DND-41 (cell line): Measurements from ENCODE around the gene FAM89A.

Experiments used
- ATAC-seq: fragments of 200-7000 bp; cut with Tn5 transposase; 3 replicates; pipeline ENCODE4 v1.9.1; 2021; ENCODE audit warnings: low read depth; ENCODE audit not compliant: insufficient read depth
- DNase-seq: peaks from one replicate; pipeline ENCODE4 v3.0.0-alpha.2; 2020
- H2AFZ ChIP-seq: 2 replicates; pipeline ENCODE4 v1.6.0; 2012; ENCODE audit warnings: low read depth, low read length
- H3K27ac ChIP-seq: 2 replicates; pipeline ENCODE4 v1.5.1; 2012; ENCODE audit warnings: low read length, inconsistent platforms
- H3K27me3 ChIP-seq: fragments of 200-600 bp; sonication (generic); 2 replicates; pipeline ENCODE4 v1.6.0; 2012; ENCODE audit warnings: low read length, mild to moderate bottlenecking, inconsistent platforms; ENCODE audit not compliant: insufficient read depth, poor library complexity
- H3K36me3 ChIP-seq: 2 replicates; pipeline ENCODE4 v1.5.1; 2012; ENCODE audit warnings: low read length, inconsistent platforms; ENCODE audit not compliant: insufficient read depth
- H3K4me1 ChIP-seq: 2 replicates; pipeline ENCODE4 v1.5.1; 2012; ENCODE audit warnings: mild to moderate bottlenecking, low read length; ENCODE audit not compliant: insufficient read depth
- H3K4me2 ChIP-seq: 2 replicates; pipeline ENCODE4 v1.6.0; 2012; ENCODE audit warnings: mild to moderate bottlenecking, moderate library complexity, low read length, inconsistent platforms; ENCODE audit not compliant: insufficient read depth
- H3K4me3 ChIP-seq, 2 experiments: fragments of 200-600 bp in 1 of 2; shearing (Covaris generic) in 1 of 2; 2 replicates each; pipeline ENCODE4 v1.5.1; 2012 to 2016; ENCODE audit warnings: inconsistent platforms in 2 of 2, low read length in 2 of 2, mild to moderate bottlenecking in 2 of 2, low read depth in 1 of 2, moderate library complexity in 1 of 2
- H3K79me2 ChIP-seq: 2 replicates; pipeline ENCODE4 v1.6.0; 2012; ENCODE audit warnings: low read length, inconsistent platforms; ENCODE audit not compliant: insufficient read depth
- H3K9ac ChIP-seq: 2 replicates; pipeline ENCODE4 v1.6.0; 2012; ENCODE audit warnings: low read depth, mild to moderate bottlenecking, inconsistent platforms, low read length, moderate library complexity
- H3K9me3 ChIP-seq: 2 replicates; pipeline ENCODE4 v1.5.1; 2012; ENCODE audit warnings: low read length, moderate library complexity, mild to moderate bottlenecking, inconsistent platforms; ENCODE audit not compliant: insufficient read depth, severe bottlenecking
- H4K20me1 ChIP-seq: 2 replicates; pipeline ENCODE4 v1.6.0; 2012; ENCODE audit warnings: low read length; ENCODE audit not compliant: insufficient read depth
- CTCF ChIP-seq: IDR thresholded peaks from 2 replicates; pipeline ENCODE4 v1.5.1; 2012; ENCODE audit warnings: borderline replicate concordance, low read length, moderate library complexity, mild to moderate bottlenecking; ENCODE audit not compliant: poor library complexity, severe bottlenecking; ENCODE audit errors: extremely low read depth
- EZH2 ChIP-seq: IDR thresholded peaks from 3 replicates; pipeline ENCODE4 v1.6.1; 2012; ENCODE audit warnings: borderline replicate concordance, low read depth, mild to moderate bottlenecking, moderate library complexity, low read length, inconsistent platforms; ENCODE audit not compliant: severe bottlenecking

The FAM89A gene

GRCh38 chr1:231072041-231072440 lies 32.0 kb upstream of the FAM89A start:
- Histone ChIP-seq H3K4me3 (no peak overlapping the region), H4K20me1 (no peaks in the 10 kb centered on the region), H3K27me3 (peaks cover 5% of the 10 kb centered on the region), H3K36me3 (no peaks in the 10 kb centered on the region), H3K79me2 (no peaks in the 10 kb centered on the region), H3K27ac (no peak overlapping the region), H3K4me1 (no peaks in the 10 kb centered on the region), H3K9me3 (no peaks in the 10 kb centered on the region), H2AFZ (no peak overlapping the region), H3K4me2 (no peak overlapping the region), H3K9ac (no peak overlapping the region)
- TF ChIP-seq EZH2 (no peak), CTCF (no peak)
- DNase-seq, result no peak
- no peak for ATAC-seq

- no peak overlapping the region for H3K27ac ChIP-seq
- H3K27me3 ChIP-seq, result peaks cover 11% of the 10 kb centered on the region
- no peaks in the 10 kb centered on the region for H3K4me1 ChIP-seq
- ATAC-seq, result no peak
- no peak overlapping the region for H3K4me2 ChIP-seq
- no peak overlapping the region for H3K4me3 ChIP-seq
- H2AFZ ChIP-seq, result no peak overlapping the region
- no peak for DNase-seq
- no peaks in the 10 kb centered on the region for H4K20me1 ChIP-seq
- H3K9me3 ChIP-seq, result no peaks in the 10 kb centered on the region
- TF ChIP-seq EZH2, result no peak
- no peak for TF ChIP-seq CTCF
- H3K79me2 ChIP-seq, result no peaks in the 10 kb centered on the region
- no peaks in the 10 kb centered on the region for H3K36me3 ChIP-seq
- H3K9ac ChIP-seq, result no peak overlapping the region
These were observed 30.8 kb upstream of the FAM89A start for GRCh38 chr1:231070758-231071444.

GRCh38 chr1:231069333-231069732 lies 29.3 kb upstream of the FAM89A start:
- Histone ChIP-seq H3K4me2 (no peak overlapping the region), H3K9ac (no peak overlapping the region), H3K9me3 (no peaks in the 10 kb centered on the region), H3K4me3 (no peak overlapping the region), H3K27me3 (peaks cover 11% of the 10 kb centered on the region), H3K4me1 (no peaks in the 10 kb centered on the region), H3K79me2 (no peaks in the 10 kb centered on the region), H2AFZ (no peak overlapping the region), H4K20me1 (no peaks in the 10 kb centered on the region), H3K36me3 (no peaks in the 10 kb centered on the region), H3K27ac (no peak overlapping the region)
- ATAC-seq (no peak), DNase-seq (no peak)
- TF ChIP-seq EZH2 (no peak), CTCF (no peak)

GRCh38 chr1:231068762-231069161 lies 28.7 kb upstream of the FAM89A start:
- no peaks in the 10 kb centered on the region for H3K36me3 ChIP-seq
- no peaks in the 10 kb centered on the region for H3K79me2 ChIP-seq
- no peak overlapping the region for H3K27ac ChIP-seq
- TF ChIP-seq EZH2 (no peak), CTCF (no peak)
- H3K4me1 ChIP-seq, result no peaks in the 10 kb centered on the region
- no peak overlapping the region for H3K9ac ChIP-seq
- H3K9me3 ChIP-seq, result no peaks in the 10 kb centered on the region
- H2AFZ ChIP-seq, result no peak overlapping the region
- H3K27me3 ChIP-seq, result peaks cover 9% of the 10 kb centered on the region
- ATAC-seq (no peak), DNase-seq (no peak)
- H3K4me3 ChIP-seq, result no peak overlapping the region
- no peak overlapping the region for H3K4me2 ChIP-seq
- no peaks in the 10 kb centered on the region for H4K20me1 ChIP-seq
